ENCODE data around the gene ASB1. TPM values are rescaled to one million over a fixed set of nuclear protein-coding genes. Genes with fewer than 3 reads are reported as not detected.
A peak's percentile ranks its signal among the peaks of the same experiment; 100 is the strongest.

ASB1 gene
- total and polyA plus RNA-seq, 10 of the 15 experiments (the other 5 are each of a cell fraction or from before 2014, with no cell fraction given) = 5.2 to 31.2 (median 25.8) TPM

DNA sequence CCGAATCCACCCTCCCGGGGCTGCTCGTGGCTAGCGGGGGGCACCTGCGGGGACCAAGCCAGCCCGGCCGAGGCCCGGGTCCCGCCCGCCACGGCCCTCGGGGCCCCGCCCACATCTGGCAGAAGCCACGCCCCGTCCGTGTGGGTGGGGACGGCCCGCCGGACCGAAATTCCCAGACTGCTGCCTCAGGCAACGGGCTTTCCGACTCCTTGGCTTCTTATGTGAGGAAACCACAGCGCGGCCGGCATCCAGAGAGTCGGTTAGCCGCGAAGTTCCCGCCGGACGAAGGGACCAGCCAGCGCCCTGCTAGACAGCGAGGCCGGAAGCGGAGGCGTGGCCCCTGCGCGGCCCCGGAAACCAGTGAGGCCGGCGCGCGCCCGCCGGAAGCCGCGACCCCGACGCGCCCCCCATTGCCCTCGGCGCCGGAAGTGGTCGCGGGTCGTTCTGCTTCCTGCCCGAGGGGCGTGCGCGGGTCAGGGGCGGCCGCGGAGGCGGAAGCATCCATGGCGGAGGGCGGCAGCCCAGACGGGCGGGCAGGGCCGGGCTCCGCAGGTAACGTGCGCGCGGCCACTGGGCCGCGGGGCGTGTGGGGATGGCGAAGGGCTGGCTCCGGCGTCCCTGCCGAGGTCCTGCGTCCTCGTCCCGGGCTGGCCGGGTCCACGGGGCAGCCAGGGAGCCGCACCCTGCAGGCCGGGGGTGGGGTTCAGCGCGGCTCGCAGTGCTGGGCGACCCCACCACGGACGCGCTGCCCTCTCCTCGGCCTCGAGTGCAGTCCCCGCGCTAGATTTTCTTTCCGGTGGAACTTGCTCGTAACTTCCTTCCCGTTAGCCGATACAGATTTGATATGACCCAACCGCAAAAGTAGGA lies at the start of gene ASB1 (continued):
- TF ChIP-seq RFX5 (IDR thresholded peaks at IDR 0.05; ENCODE audit: low read depth, low read length) (no peak), JUND (IDR thresholded peaks at IDR 0.05; ENCODE audit: low read depth, low read length) (no peak), EZH2 (IDR thresholded peaks at IDR 0.05; ENCODE audit: borderline replicate concordance, control insufficient read depth, low read depth, low read length) (no peak), PML (IDR thresholded peaks at IDR 0.05; ENCODE audit: low read length) (peak; percentile 90; the same call in 1 of the 2 replicates), SMARCA5 (IDR thresholded peaks at IDR 0.05) (no peak; the same call in none of the 2 replicates), MEF2B (IDR thresholded peaks at IDR 0.05; ENCODE audit: partially characterized antibody, poor library complexity, severe bottlenecking) (peak; percentile 37), CREM (IDR thresholded peaks at IDR 0.05; ENCODE audit: low read depth) (0 out of 2 replicates have a peak, but pooled peaks have one; percentile 6), RBBP5 (conservative IDR thresholded peaks at IDR 0.05) (no peak), POLR2AphosphoS2 (IDR thresholded peaks at IDR 0.05; ENCODE audit: low read depth, low read length) (peak; percentile 87), ZNF274 (IDR thresholded peaks at IDR 0.05; ENCODE audit: insufficient read depth, insufficient read length) (no peak), MXI1 (IDR thresholded peaks at IDR 0.05; ENCODE audit: low read depth, low read length) (peak; percentile 54; the same call in 1 of the 2 replicates)
- TF ChIP-seq, protein P1, sequence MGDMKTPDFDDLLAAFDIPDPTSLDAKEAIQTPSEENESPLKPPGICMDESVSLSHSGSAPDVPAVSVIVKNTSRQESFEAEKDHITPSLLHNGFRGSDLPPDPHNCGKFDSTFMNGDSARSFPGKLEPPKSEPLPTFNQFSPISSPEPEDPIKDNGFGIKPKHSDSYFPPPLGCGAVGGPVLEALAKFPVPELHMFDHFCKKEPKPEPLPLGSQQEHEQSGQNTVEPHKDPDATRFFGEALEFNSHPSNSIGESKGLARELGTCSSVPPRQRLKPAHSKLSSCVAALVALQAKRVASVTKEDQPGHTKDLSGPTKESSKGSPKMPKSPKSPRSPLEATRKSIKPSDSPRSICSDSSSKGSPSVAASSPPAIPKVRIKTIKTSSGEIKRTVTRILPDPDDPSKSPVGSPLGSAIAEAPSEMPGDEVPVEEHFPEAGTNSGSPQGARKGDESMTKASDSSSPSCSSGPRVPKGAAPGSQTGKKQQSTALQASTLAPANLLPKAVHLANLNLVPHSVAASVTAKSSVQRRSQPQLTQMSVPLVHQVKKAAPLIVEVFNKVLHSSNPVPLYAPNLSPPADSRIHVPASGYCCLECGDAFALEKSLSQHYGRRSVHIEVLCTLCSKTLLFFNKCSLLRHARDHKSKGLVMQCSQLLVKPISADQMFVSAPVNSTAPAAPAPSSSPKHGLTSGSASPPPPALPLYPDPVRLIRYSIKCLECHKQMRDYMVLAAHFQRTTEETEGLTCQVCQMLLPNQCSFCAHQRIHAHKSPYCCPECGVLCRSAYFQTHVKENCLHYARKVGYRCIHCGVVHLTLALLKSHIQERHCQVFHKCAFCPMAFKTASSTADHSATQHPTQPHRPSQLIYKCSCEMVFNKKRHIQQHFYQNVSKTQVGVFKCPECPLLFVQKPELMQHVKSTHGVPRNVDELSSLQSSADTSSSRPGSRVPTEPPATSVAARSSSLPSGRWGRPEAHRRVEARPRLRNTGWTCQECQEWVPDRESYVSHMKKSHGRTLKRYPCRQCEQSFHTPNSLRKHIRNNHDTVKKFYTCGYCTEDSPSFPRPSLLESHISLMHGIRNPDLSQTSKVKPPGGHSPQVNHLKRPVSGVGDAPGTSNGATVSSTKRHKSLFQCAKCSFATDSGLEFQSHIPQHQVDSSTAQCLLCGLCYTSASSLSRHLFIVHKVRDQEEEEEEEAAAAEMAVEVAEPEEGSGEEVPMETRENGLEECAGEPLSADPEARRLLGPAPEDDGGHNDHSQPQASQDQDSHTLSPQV (IDR thresholded peaks at IDR 0.05) = 0 out of 2 replicates have a peak, but pooled peaks have one; percentile 29
- TF ChIP-seq, protein P2, sequence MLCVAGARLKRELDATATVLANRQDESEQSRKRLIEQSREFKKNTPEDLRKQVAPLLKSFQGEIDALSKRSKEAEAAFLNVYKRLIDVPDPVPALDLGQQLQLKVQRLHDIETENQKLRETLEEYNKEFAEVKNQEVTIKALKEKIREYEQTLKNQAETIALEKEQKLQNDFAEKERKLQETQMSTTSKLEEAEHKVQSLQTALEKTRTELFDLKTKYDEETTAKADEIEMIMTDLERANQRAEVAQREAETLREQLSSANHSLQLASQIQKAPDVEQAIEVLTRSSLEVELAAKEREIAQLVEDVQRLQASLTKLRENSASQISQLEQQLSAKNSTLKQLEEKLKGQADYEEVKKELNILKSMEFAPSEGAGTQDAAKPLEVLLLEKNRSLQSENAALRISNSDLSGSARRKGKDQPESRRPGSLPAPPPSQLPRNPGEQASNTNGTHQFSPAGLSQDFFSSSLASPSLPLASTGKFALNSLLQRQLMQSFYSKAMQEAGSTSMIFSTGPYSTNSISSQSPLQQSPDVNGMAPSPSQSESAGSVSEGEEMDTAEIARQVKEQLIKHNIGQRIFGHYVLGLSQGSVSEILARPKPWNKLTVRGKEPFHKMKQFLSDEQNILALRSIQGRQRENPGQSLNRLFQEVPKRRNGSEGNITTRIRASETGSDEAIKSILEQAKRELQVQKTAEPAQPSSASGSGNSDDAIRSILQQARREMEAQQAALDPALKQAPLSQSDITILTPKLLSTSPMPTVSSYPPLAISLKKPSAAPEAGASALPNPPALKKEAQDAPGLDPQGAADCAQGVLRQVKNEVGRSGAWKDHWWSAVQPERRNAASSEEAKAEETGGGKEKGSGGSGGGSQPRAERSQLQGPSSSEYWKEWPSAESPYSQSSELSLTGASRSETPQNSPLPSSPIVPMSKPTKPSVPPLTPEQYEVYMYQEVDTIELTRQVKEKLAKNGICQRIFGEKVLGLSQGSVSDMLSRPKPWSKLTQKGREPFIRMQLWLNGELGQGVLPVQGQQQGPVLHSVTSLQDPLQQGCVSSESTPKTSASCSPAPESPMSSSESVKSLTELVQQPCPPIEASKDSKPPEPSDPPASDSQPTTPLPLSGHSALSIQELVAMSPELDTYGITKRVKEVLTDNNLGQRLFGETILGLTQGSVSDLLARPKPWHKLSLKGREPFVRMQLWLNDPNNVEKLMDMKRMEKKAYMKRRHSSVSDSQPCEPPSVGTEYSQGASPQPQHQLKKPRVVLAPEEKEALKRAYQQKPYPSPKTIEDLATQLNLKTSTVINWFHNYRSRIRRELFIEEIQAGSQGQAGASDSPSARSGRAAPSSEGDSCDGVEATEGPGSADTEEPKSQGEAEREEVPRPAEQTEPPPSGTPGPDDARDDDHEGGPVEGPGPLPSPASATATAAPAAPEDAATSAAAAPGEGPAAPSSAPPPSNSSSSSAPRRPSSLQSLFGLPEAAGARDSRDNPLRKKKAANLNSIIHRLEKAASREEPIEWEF (IDR thresholded peaks at IDR 0.05; ENCODE audit: insufficient replicate concordance, low read depth, low read length) = no peak
- TF ChIP-seq, protein P3, sequence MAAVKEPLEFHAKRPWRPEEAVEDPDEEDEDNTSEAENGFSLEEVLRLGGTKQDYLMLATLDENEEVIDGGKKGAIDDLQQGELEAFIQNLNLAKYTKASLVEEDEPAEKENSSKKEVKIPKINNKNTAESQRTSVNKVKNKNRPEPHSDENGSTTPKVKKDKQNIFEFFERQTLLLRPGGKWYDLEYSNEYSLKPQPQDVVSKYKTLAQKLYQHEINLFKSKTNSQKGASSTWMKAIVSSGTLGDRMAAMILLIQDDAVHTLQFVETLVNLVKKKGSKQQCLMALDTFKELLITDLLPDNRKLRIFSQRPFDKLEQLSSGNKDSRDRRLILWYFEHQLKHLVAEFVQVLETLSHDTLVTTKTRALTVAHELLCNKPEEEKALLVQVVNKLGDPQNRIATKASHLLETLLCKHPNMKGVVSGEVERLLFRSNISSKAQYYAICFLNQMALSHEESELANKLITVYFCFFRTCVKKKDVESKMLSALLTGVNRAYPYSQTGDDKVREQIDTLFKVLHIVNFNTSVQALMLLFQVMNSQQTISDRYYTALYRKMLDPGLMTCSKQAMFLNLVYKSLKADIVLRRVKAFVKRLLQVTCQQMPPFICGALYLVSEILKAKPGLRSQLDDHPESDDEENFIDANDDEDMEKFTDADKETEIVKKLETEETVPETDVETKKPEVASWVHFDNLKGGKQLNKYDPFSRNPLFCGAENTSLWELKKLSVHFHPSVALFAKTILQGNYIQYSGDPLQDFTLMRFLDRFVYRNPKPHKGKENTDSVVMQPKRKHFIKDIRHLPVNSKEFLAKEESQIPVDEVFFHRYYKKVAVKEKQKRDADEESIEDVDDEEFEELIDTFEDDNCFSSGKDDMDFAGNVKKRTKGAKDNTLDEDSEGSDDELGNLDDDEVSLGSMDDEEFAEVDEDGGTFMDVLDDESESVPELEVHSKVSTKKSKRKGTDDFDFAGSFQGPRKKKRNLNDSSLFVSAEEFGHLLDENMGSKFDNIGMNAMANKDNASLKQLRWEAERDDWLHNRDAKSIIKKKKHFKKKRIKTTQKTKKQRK (IDR thresholded peaks at IDR 0.05; ENCODE audit: low read depth, low read length) = no peak

Data from GM12878 (cell line).